Psoas muscle (tissue), 8 donors: ENCODE measurements around the gene NANOS2. TPM values are rescaled to one million over a fixed set of nuclear protein-coding genes. Genes with fewer than 3 reads are reported as not detected.
A peak's percentile ranks its signal among the peaks of the same experiment; 100 is the strongest.

ENCODE experiments used
- ATAC-seq, 4 donors: fragments of 200-7000 bp; cut with Tn5 transposase; one replicate each; pipeline ENCODE4 v1.9.1; 2020; ENCODE audit warnings: moderate library complexity in 3 of 4, mild to moderate bottlenecking in 2 of 4
- DNase-seq, 2 donors: peaks; one replicate each; pipeline ENCODE4 v3.0.0-alpha.2; 2020
- H3K27ac ChIP-seq: fragments of 200-600 bp; one replicate; pipeline ENCODE4 v1.8.0; 2022
- H3K27me3 ChIP-seq, 3 donors: fragments of 200-600 bp in 1 of 3; one replicate each; pipeline versions ENCODE4 v1.6.1 to v1.8.0; 2013 to 2022; ENCODE audit warnings: low read length in 2 of 3, mild to moderate bottlenecking in 2 of 3, moderate library complexity in 1 of 3; ENCODE audit not compliant: insufficient read depth in 3 of 3
- H3K36me3 ChIP-seq, 2 donors: fragments of 200-600 bp in 1 of 2; one replicate each; pipeline versions ENCODE4 v1.6.1 to v1.8.0; 2013 to 2022; ENCODE audit warnings: low read depth in 1 of 2, mild to moderate bottlenecking in 1 of 2, moderate library complexity in 1 of 2; ENCODE audit not compliant: insufficient read depth in 1 of 2
- H3K4me1 ChIP-seq: fragments of 200-600 bp; one replicate; pipeline ENCODE4 v1.8.0; 2022
- H3K4me3 ChIP-seq: fragments of 200-600 bp; one replicate; pipeline ENCODE4 v1.8.0; 2022; ENCODE audit warnings: mild to moderate bottlenecking
- H3K9me3 ChIP-seq: fragments of 200-600 bp; one replicate; pipeline ENCODE4 v1.8.0; 2022
- WGBS, 3 donors: extraction: QIAGEN DNeasy Blood & Tissue Kit; methylation state at CpG; one replicate each; pipeline versions ENCODE4 v1.1.6 to v1.1.7; 2013; 5-methylcytosine and 5-hydroxymethylcytosine counted together
- intact Hi-C, 2 donors: fragments of 100-400 bp; cut with DNase I; formaldehyde crosslinking; loops; one replicate each; pipeline versions ENCODE4 v1.11.0 to v1.14.2; 2022
- long read RNA-seq, 2 donors: library from polyadenylated mRNA; unstranded; transcript quantifications; one replicate each; pipeline ENCODE4 v2.0.0, GENCODE V29; 2021
- polyA plus RNA-seq, 3 donors: library from polyadenylated mRNA; stranded (reverse); fragments of 200-250 nt; gene quantifications; one replicate each; pipeline ENCODE4 v1.2.3, GENCODE V29; 2013
- total RNA-seq, 4 donors: library from RNA; stranded (reverse); fragmentation: NEBNext Ultra II Directional in 2 of 4; extraction: Animal tissue kit (Norgen Biotek cat#: 25700) in 2 of 4; gene quantifications; one replicate each; pipeline versions ENCODE4 v1.2.1 to v1.2.4, GENCODE V29; 2021 to 2023
- TF ChIP-seq, protein P1 (sequence below): fragments of 200-600 bp; IDR thresholded peaks from one replicate; pipeline ENCODE4 v1.8.0; 2022; ENCODE audit warnings: antibody characterized with exemption
- donor health status: healthy with polysubstance abuse.
- donor health status: DM: no; HTN: no; CAD: no; lungs with moderate emphysema.
- donor health status: Bipolar disorder and iron deficiency.
- donor health status: healthy.
- donor health status: DM: yes; HTN: yes; CAD: no.
- donor health status: DM: no; HTN: no; CAD: no.
- donor health status: DM: no; HTN: no; CAD: no.
- donor health status: DM: yes; HTN: yes; CAD: no.

The NANOS2 gene
- not detected for total RNA-seq
- polyA plus RNA-seq: not detected
- long read RNA-seq, donor 1: 0 reads
- long read RNA-seq, donor 2: 0 reads

DNA sequence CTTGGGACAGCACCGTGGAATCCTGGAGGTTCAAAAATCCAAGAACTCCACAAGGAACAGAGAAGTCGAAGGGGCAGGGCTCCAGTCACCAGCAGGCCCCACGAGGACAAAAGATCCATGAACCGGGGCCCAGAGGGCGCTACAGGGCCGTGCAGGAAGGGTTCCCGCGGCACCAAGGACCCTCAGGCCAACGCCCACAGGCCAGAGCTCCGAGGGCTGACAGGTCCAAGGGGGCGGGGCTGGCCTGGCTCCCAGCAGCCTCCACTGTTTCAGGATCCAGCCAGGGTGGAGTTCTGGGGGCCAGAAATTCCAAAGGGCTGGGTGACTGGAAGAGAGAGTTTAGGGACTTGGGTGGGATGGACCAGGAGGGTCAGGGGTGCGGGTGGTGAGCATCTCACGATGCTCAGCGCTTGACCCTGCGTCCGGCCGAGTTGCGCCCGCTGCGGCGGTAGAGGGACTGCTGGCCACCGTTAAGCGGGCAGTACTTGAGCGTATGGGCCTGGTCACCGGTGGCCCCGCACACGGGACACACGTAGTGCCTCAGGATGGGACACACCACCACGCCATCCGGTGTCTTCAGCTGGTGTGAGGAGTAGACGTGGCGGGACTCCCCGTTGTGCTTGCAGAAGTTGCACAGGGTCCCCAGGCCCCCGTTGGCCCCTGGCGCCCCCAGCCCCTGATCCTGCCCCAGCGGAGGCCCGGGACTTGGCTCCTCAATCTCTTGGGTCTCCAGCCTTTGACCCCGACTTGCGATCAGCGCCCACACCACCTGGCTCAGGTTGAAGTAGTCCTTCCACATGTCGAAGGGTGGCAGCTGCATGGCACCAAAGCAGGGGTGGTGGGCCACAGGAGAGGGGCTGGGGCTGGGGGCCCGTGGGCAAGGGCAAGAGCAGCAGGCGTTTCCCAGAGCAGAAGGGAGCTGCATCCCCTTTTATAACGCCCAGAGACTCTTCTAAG lies at the start of gene NANOS2:
NANOS2 (minus strand) TSS at position 905 of the 957 bp plus-strand sequence; CDS start at position 820, 85 bp downstream.
- ATAC-seq (no peak), DNase-seq (peak; percentile 27 to 58)
- TF ChIP-seq, protein P1, sequence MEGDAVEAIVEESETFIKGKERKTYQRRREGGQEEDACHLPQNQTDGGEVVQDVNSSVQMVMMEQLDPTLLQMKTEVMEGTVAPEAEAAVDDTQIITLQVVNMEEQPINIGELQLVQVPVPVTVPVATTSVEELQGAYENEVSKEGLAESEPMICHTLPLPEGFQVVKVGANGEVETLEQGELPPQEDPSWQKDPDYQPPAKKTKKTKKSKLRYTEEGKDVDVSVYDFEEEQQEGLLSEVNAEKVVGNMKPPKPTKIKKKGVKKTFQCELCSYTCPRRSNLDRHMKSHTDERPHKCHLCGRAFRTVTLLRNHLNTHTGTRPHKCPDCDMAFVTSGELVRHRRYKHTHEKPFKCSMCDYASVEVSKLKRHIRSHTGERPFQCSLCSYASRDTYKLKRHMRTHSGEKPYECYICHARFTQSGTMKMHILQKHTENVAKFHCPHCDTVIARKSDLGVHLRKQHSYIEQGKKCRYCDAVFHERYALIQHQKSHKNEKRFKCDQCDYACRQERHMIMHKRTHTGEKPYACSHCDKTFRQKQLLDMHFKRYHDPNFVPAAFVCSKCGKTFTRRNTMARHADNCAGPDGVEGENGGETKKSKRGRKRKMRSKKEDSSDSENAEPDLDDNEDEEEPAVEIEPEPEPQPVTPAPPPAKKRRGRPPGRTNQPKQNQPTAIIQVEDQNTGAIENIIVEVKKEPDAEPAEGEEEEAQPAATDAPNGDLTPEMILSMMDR: no peak
- no peaks in the 10 kb centered on the region for H3K36me3 ChIP-seq
- H3K27ac ChIP-seq: no peak within 1 kb of the TSS
- no peaks in the 10 kb centered on the region for H3K4me1 ChIP-seq
- no peaks in the 10 kb centered on the region for H3K9me3 ChIP-seq
- H3K4me3 ChIP-seq: no peak within 1 kb of the TSS
- intact Hi-C loops: no loop called here
- H3K27me3 ChIP-seq: peaks cover 0 to 28% (median 4%) of the 10 kb centered on the region in 3 donors
- WGBS, 3 donors: 56 to 63% (median 58%) methylated on average over 42 to 44 of the region's 44 CpGs

DNA sequence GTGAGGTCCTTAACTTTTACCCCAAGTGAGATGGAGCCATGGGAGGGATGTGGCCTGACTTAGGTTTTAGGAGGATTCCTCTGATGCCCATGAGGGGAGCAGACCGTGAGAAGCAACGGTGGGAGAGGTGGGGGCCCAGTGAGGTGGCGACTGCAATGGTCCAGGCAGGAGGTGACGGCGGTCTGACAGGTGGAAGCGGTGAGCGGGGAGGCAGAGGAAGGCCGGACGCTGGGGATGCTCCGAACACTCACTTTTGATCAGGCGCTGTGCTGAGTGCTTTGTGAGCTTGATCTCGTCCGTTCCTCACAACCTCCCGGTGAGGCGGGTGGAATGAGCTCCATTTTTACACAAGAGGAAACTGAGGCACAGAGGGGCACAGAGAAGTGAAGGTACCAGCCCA lies 47.4 kb upstream of the NANOS2 start:
- H3K4me1 ChIP-seq: no peaks in the 10 kb centered on the region
- no peaks in the 10 kb centered on the region for H3K9me3 ChIP-seq
- intact Hi-C loops: no loop called here
- no peak overlapping the region for H3K27ac ChIP-seq
- WGBS, 3 donors: 83 to 85% (median 83%) methylated on average over 15 of the region's 15 CpGs
- no peaks in the 10 kb centered on the region for H3K36me3 ChIP-seq
- DNase-seq (peak in 1 of 2 donors; percentile 42), ATAC-seq (no peak)
- TF ChIP-seq, protein P1: no peak
- peaks cover 0 to 38% (median 6%) of the 10 kb centered on the region in 3 donors for H3K27me3 ChIP-seq
- no peak overlapping the region for H3K4me3 ChIP-seq

DNA sequence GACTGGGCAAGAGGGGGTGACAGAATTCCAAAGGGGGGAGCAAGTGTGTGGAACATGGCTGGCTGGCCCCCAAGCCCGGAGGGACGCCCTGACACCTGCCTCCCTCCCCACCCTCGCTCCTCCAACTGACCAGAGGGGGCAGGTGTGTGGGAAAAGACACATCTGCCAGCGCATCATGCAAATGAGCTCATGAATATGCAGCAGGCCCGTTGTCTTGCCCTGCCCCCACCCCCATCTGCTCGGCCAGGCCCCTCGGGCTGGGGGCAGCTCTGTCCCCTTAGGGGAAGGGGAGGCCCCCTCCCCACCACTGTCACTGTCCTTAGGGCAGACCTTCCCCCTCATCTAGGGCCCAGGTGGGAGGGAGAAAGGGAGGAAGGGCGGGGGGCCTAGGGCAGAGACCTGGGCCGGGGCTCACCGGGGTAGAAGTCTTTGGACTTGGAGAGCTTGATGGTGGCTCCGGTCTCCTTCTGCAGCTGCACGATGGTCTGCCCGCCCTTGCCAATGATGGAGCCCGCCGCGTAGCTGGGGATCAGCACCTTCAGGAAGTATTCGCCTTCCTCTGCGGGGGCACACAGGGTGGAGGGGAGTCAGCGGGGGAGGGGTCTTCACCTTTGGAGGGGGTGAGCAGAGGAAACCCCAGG lies 46.1 kb upstream of the NANOS2 start:
- Histone ChIP-seq H3K27ac (no peak overlapping the region), H3K4me1 (no peaks in the 10 kb centered on the region), H3K9me3 (no peaks in the 10 kb centered on the region), H3K36me3 (no peaks in the 10 kb centered on the region), H3K27me3 (peaks cover 0 to 35% (median 4%) of the 10 kb centered on the region in 3 donors), H3K4me3 (no peak overlapping the region)
- ATAC-seq: no peak
- no peak for DNase-seq
- TF ChIP-seq, protein P1: no peak
- 11 to 18% (median 14%) methylated on average over 18 to 19 of the region's 19 CpGs for WGBS, 3 donors
- intact Hi-C loops: no loop called here

DNA sequence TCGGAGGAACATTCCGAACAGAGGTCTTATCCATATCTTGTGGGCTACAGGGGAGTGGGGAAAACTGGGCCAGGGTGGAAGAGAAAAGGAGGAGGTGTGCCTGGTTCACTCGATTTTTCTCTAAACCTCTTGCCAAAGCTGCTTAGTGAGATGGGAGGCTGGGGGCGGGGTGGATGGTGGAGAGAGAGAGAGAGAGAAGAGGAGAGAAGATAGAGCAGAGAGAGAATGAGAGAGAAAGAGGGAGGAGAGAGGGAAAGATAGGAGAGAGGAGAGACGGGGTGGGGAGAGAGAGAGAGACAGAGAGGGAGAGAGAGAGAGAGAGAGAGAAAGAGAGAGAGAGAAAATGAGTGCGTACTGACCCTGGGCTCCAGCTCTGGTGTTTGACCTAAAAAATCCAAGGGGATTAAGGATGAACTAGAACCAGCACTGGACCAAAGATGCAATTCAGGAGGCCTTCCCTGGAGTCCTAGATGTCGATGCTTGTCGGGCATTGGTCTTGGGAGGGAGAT lies 45.0 kb upstream of the NANOS2 start:
- DNase-seq (no peak), ATAC-seq (no peak)
- H3K4me1 ChIP-seq: no peaks in the 10 kb centered on the region
- TF ChIP-seq, protein P1: no peak
- H3K36me3 ChIP-seq: no peaks in the 10 kb centered on the region
- H3K27me3 ChIP-seq: peaks cover 0 to 44% (median 7%) of the 10 kb centered on the region in 3 donors
- no peak overlapping the region for H3K27ac ChIP-seq
- H3K9me3 ChIP-seq: no peaks in the 10 kb centered on the region
- H3K4me3 ChIP-seq: no peak overlapping the region
- WGBS, 3 donors: 57 to 65% (median 62%) methylated on average over 8 of the region's 8 CpGs
- intact Hi-C loops: no loop called here
